ENCODE data around the gene RPUSD4.

DNA sequence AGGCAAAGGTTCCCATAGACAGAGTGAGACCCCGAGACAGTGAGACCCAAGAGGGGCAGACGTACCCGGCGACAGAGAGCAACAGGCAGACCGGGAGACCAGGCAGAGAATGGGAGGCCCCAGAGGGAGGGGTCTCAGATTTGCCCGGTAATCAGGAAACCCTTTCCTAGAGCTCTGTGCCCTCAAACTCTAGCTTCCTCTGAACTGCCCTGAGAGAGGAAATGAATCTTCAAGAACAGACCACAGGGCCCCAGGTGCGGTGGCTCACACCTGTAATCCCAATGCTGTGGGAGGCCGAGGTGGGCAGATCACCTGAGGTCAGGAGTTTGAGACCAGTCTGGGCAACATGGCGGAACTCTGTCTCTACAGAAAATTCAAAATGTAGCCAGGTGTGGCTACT, 47.7 kb downstream of the RPUSD4 start:
- TF ChIP-seq, protein P1, sequence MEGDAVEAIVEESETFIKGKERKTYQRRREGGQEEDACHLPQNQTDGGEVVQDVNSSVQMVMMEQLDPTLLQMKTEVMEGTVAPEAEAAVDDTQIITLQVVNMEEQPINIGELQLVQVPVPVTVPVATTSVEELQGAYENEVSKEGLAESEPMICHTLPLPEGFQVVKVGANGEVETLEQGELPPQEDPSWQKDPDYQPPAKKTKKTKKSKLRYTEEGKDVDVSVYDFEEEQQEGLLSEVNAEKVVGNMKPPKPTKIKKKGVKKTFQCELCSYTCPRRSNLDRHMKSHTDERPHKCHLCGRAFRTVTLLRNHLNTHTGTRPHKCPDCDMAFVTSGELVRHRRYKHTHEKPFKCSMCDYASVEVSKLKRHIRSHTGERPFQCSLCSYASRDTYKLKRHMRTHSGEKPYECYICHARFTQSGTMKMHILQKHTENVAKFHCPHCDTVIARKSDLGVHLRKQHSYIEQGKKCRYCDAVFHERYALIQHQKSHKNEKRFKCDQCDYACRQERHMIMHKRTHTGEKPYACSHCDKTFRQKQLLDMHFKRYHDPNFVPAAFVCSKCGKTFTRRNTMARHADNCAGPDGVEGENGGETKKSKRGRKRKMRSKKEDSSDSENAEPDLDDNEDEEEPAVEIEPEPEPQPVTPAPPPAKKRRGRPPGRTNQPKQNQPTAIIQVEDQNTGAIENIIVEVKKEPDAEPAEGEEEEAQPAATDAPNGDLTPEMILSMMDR (conservative IDR thresholded peaks at IDR 0.05; ENCODE audit: low read length), result no peak
- no peak for TF ChIP-seq EZH2phosphoT487 (IDR thresholded peaks at IDR 0.05; ENCODE audit: borderline replicate concordance, low read depth, low read length)
